WTC11 (cell line): ENCODE measurements around the gene UBD. TPM values are rescaled to one million over a fixed set of nuclear protein-coding genes. Genes with fewer than 3 reads are reported as not detected.

Experiments
- ATAC-seq: fragments of 200-7000 bp; cut with Tn5 transposase; 2 replicates; pipeline ENCODE4 v1.10.0; 2021; ENCODE audit warnings: mild to moderate bottlenecking, moderate library complexity
- CTCF ChIA-PET: fragments of 300-600 bp; sonication (Branson Sonifier 250); formaldehyde crosslinking; loops from one replicate; lab custom pipeline; 2021; ENCODE audit warnings: antibody characterized with exemption; lab: Charles Lee
- POLR2A ChIA-PET: fragments of 350-600 bp; sonication (Branson Sonifier 250); formaldehyde crosslinking; loops from one replicate; lab custom pipeline; 2021; ENCODE audit warnings: antibody characterized with exemption; lab: Charles Lee
- DNase-seq: peaks from one replicate; pipeline ENCODE4 v3.0.0; 2021; ENCODE audit warnings: low spot score
- H3K27ac Mint-ChIP-seq: 2 replicates; pipeline ENCODE4 v1.8.0; 2021; ENCODE audit warnings: mixed read lengths
- H3K27me3 Mint-ChIP-seq: 2 replicates; pipeline ENCODE4 v1.8.0; 2021; ENCODE audit warnings: low read depth, mild to moderate bottlenecking, moderate library complexity, mixed read lengths
- H3K36me3 Mint-ChIP-seq: 2 replicates; pipeline ENCODE4 v1.8.0; 2021; ENCODE audit warnings: mixed read lengths
- H3K4me1 Mint-ChIP-seq: 2 replicates; pipeline ENCODE4 v1.8.0; 2022; ENCODE audit warnings: mixed read lengths
- H3K4me3 Mint-ChIP-seq: 2 replicates; pipeline ENCODE4 v1.8.0; 2021; ENCODE audit warnings: mild to moderate bottlenecking, moderate library complexity, mixed read lengths
- H3K9me3 Mint-ChIP-seq: 2 replicates; pipeline ENCODE4 v1.8.0; 2021; ENCODE audit warnings: mixed read lengths
- AFF4 ChIP-seq: sonication (generic); formaldehyde crosslinking; IDR thresholded peaks from 2 replicates; pipeline ENCODE4 v1.8.1; 2023; ENCODE audit warnings: mild to moderate bottlenecking, missing genetic modification reagents, borderline replicate concordance
- ATF3 ChIP-seq: sonication (generic); formaldehyde crosslinking; conservative IDR thresholded peaks from 2 replicates; pipeline ENCODE4 v1.8.1; 2022; ENCODE audit warnings: mild to moderate bottlenecking, missing genetic modification reagents
- CBFB ChIP-seq: sonication (generic); formaldehyde crosslinking; IDR thresholded peaks from 2 replicates; pipeline ENCODE4 v1.8.1; 2022; ENCODE audit warnings: mild to moderate bottlenecking, low read depth, missing genetic modification reagents
- E2F1 ChIP-seq: sonication (generic); formaldehyde crosslinking; IDR thresholded peaks from 2 replicates; pipeline ENCODE4 v1.8.0; 2022; ENCODE audit warnings: mild to moderate bottlenecking, missing genetic modification reagents
- FOXP1 ChIP-seq: sonication (generic); formaldehyde crosslinking; IDR thresholded peaks from 2 replicates; pipeline ENCODE4 v1.8.0; 2022; ENCODE audit warnings: missing genetic modification reagents, mild to moderate bottlenecking, moderate library complexity, borderline replicate concordance
- HMGXB4 ChIP-seq: sonication (generic); formaldehyde crosslinking; IDR thresholded peaks from 2 replicates; pipeline ENCODE4 v1.8.1; 2023; ENCODE audit warnings: mild to moderate bottlenecking, moderate library complexity, missing genetic modification reagents
- IRF1 ChIP-seq: sonication (generic); formaldehyde crosslinking; IDR thresholded peaks from 2 replicates; pipeline ENCODE4 v1.8.0; 2023; ENCODE audit warnings: missing genetic modification reagents
- MXD4 ChIP-seq: fragments of 250-450 bp; sonication (Bioruptor Pico); IDR thresholded peaks from 2 replicates; pipeline ENCODE4 v1.8.0; 2021; ENCODE audit warnings: mild to moderate bottlenecking, moderate library complexity, borderline replicate concordance
- PRDM15 ChIP-seq: sonication (generic); formaldehyde crosslinking; IDR thresholded peaks from 2 replicates; pipeline ENCODE4 v1.8.0; 2022; ENCODE audit warnings: missing genetic modification reagents
- RORB ChIP-seq: fragments of 250-450 bp; sonication (Bioruptor Pico); IDR thresholded peaks from 2 replicates; pipeline ENCODE4 v1.9.0; 2021; ENCODE audit warnings: mild to moderate bottlenecking
- SMAD4 ChIP-seq: sonication (generic); formaldehyde crosslinking; IDR thresholded peaks from 2 replicates; pipeline ENCODE4 v1.8.0; 2022; ENCODE audit warnings: mild to moderate bottlenecking, missing genetic modification reagents
- TEAD4 ChIP-seq: sonication (generic); formaldehyde crosslinking; IDR thresholded peaks from 2 replicates; pipeline ENCODE4 v1.8.0; 2022; ENCODE audit warnings: mild to moderate bottlenecking, missing genetic modification reagents
- USF1 ChIP-seq: sonication (generic); formaldehyde crosslinking; IDR thresholded peaks from 2 replicates; pipeline ENCODE4 v1.8.0; 2022; ENCODE audit warnings: mild to moderate bottlenecking, missing genetic modification reagents
- USF2 ChIP-seq: sonication (generic); formaldehyde crosslinking; IDR thresholded peaks from 2 replicates; pipeline ENCODE4 v1.8.1; 2023; ENCODE audit warnings: mild to moderate bottlenecking, missing genetic modification reagents, moderate library complexity
- ZNF138 ChIP-seq: sonication (generic); formaldehyde crosslinking; conservative IDR thresholded peaks from 2 replicates; pipeline ENCODE4 v1.8.1; 2022; ENCODE audit warnings: mild to moderate bottlenecking, moderate library complexity, missing genetic modification reagents
- ZNF532 ChIP-seq: fragments of 250-450 bp; sonication (Bioruptor Pico); IDR thresholded peaks from 2 replicates; pipeline ENCODE4 v1.9.0; 2021; ENCODE audit warnings: mild to moderate bottlenecking, borderline replicate concordance
- total RNA-seq: library from RNA; stranded (reverse); gene quantifications from 3 replicates; pipeline ENCODE4 v1.2.3, GENCODE V29; 2021

UBD gene
- total RNA-seq, 1 experiment from 2014 or later: 0.15 TPM

GRCh38 chr6:29553268-29554057 is 6.1 kb downstream of the UBD start:
- POLR2A ChIA-PET: no interaction called here
- CTCF ChIA-PET: interaction anchor here (0.7 to 1.4 kb wide), 8 partner anchors 10 to 177 kb away, joined by 3 to 5 read pairs (median 3); no protein-coding TSS in a partner anchor
- H3K27ac Mint-ChIP-seq: no peak overlapping the region
- H3K9me3 Mint-ChIP-seq: no peaks in the 10 kb centered on the region
- DNase-seq (peak; percentile 84), ATAC-seq (peak; percentile 77)
- peak overlapping the region; percentile 76 for H3K4me3 Mint-ChIP-seq
- peaks cover 37% of the 10 kb centered on the region for H3K4me1 Mint-ChIP-seq
- H3K27me3 Mint-ChIP-seq: peaks cover 96% of the 10 kb centered on the region
- peaks cover 7% of the 10 kb centered on the region for H3K36me3 Mint-ChIP-seq
- 0 out of 2 replicates have a peak, but pooled peaks have one; percentile 65 for TF ChIP-seq AFF4 (CRISPR knock-in tag)
- TF ChIP-seq SMAD4: peak; percentile 61; the same call in 1 of the 2 replicates
- no peak for TF ChIP-seq MXD4 (CRISPR knock-in tag)
- TF ChIP-seq IRF1 (CRISPR knock-in tag): no peak
- TF ChIP-seq ZNF532 (CRISPR knock-in tag): no peak
- peak; percentile 38 for TF ChIP-seq USF2 (CRISPR knock-in tag)
- TF ChIP-seq E2F1 (CRISPR knock-in tag): no peak
- peak; percentile 89; the same call in 1 of the 2 replicates for TF ChIP-seq FOXP1 (CRISPR knock-in tag)
- no peak for TF ChIP-seq ATF3 (CRISPR knock-in tag)
- no peak for TF ChIP-seq TEAD4
- peak; percentile 85 for TF ChIP-seq CBFB
- TF ChIP-seq HMGXB4 (CRISPR knock-in tag): peak; percentile 96
- no peak for TF ChIP-seq RORB (CRISPR knock-in tag)
- 0 out of 2 replicates have a peak, but pooled peaks have one; percentile 44 for TF ChIP-seq ZNF138 (CRISPR knock-in tag)
- TF ChIP-seq USF1: peak; percentile 60
- TF ChIP-seq PRDM15 (CRISPR knock-in tag): no peak
